Measurements from ENCODE around the gene TUT4.

TUT4 gene

DNA sequence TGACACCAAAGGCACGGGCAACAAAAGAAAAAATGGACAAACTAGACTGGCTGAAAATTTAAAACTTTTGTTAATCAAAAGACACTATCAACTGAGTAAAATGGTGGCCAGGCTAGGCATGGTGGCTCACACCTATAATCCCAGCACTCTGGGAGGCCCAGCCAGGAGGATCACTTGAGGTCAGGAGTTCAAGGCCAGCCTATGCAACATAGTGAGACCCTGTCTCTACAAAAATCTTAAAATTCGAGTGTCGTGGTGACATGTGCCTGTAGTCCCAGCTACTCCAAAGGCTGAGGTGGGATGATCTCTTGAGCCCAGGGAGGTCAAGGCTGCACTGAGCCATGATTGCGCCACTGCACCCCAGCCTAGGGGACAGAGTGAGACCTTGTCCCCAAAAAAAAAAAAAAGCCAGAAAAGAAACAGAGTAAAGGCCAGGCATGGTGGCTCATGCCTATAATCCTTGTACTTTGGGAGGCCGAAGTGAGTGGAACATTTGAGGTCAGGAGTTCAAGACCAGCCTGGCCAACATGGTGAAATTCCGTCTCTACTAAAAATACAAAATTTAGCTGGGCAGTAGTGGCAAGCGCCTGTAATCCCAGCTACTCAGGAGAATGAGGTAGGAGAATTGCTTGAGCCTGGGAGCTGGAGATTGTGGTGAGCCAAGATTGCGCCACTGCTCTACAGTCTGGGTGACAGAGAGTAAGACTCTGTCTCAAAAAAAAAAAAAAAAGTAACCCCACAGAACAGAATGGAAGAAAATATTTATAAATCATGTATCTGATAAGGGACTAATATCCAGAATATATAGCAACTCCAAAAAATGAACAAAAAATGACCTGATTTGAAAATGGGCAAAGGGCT, 8.0 kb downstream of the TUT4 start:
- no peak for TF ChIP-seq TAF1 (IDR thresholded peaks at IDR 0.05; ENCODE audit: borderline replicate concordance, insufficient read depth, low read length)
- TF ChIP-seq, protein P1, sequence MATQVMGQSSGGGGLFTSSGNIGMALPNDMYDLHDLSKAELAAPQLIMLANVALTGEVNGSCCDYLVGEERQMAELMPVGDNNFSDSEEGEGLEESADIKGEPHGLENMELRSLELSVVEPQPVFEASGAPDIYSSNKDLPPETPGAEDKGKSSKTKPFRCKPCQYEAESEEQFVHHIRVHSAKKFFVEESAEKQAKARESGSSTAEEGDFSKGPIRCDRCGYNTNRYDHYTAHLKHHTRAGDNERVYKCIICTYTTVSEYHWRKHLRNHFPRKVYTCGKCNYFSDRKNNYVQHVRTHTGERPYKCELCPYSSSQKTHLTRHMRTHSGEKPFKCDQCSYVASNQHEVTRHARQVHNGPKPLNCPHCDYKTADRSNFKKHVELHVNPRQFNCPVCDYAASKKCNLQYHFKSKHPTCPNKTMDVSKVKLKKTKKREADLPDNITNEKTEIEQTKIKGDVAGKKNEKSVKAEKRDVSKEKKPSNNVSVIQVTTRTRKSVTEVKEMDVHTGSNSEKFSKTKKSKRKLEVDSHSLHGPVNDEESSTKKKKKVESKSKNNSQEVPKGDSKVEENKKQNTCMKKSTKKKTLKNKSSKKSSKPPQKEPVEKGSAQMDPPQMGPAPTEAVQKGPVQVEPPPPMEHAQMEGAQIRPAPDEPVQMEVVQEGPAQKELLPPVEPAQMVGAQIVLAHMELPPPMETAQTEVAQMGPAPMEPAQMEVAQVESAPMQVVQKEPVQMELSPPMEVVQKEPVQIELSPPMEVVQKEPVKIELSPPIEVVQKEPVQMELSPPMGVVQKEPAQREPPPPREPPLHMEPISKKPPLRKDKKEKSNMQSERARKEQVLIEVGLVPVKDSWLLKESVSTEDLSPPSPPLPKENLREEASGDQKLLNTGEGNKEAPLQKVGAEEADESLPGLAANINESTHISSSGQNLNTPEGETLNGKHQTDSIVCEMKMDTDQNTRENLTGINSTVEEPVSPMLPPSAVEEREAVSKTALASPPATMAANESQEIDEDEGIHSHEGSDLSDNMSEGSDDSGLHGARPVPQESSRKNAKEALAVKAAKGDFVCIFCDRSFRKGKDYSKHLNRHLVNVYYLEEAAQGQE (IDR thresholded peaks at IDR 0.05; ENCODE audit: insufficient read depth in 1 of 2, low read depth in 2 of 2, low read length in 2 of 2), result no peak
- no peak for TF ChIP-seq SIN3A (IDR thresholded peaks at IDR 0.05; ENCODE audit: borderline replicate concordance, insufficient read depth, low read length)
- TF ChIP-seq FOXP2 (optimal IDR thresholded peaks at IDR 0.05; ENCODE audit: borderline replicate concordance, extremely low read depth, extremely low read length, insufficient read depth), result no peak
- no peak for TF ChIP-seq POLR2AphosphoS5 (IDR thresholded peaks at IDR 0.05; ENCODE audit: low read depth, low read length)

DNA sequence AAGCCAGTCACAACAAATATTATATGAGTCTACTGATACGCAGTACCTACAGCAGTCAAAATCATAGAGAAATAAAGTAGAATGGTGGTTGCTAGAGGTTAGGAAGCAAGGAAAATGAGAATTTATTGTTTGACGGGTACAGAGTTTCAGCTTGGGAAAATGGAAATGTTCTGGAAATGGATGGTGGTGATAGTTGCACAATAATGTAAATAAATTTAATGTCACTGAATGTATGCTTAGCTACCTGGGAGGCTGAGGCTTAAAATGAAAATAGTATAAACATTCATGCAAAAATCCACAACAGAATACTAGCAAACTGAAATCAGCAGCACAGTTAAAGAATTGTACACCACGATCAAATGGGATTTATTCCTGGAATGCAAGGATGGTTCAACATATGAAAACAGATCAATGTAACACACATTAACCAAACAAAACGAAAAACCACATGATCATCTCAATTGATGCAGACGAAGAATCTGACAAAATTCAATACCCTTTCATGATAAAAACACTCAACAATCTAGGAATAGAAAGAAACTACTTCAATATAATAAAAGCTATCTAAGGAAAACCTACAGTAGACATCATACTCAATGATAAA, 10.7 kb downstream of the TUT4 start:
- TF ChIP-seq FOXP2 (optimal IDR thresholded peaks at IDR 0.05; ENCODE audit: borderline replicate concordance, extremely low read depth, extremely low read length, insufficient read depth), result no peak
- TF ChIP-seq, protein P1 (IDR thresholded peaks at IDR 0.05; ENCODE audit: insufficient read depth in 1 of 2, low read depth in 2 of 2, low read length in 2 of 2), result no peak
- TF ChIP-seq POLR2AphosphoS5 (IDR thresholded peaks at IDR 0.05; ENCODE audit: low read depth, low read length), result no peak

DNA sequence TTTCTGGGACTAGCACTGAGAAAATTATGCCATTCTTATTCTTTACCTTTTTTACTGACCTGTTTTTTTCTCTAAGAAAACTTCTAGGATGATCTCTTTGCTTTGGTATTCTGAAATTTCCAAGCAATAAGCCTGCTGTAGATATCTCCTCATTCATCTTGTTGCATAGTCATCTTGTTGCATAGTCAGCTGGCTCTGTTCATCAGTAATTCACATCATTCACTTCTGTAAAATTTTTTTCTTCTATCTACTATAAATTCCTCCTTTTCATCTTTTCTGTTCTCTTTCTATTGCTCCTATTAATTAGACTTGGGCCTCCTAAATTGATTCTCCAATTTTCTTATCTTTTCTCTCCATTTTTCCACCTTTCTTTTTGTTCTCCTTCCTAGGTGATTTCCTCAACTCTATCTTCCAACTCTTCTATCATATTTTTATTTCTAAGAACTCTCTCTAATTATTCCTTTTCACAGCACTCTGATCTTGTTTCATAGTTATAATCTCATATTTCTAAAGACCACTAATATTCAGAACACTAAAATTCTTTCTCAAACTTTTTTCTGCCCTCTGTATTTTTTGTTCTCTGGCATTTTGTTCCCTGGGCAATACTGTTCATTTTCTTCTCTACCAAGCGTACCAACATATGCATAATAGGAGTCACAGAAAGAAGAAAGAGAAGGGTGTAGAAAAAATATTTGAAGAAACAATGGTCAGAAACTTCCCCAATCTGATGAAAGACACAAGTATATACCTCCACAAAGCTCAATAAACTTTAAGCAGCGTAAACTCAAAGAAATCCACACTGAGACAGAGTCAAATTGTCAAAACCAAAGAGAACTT, 17.7 kb downstream of the TUT4 start:
- TF ChIP-seq, protein P1 (IDR thresholded peaks at IDR 0.05; ENCODE audit: insufficient read depth in 1 of 2, low read depth in 2 of 2, low read length in 2 of 2), result no peak
- TF ChIP-seq POLR2AphosphoS5 (IDR thresholded peaks at IDR 0.05; ENCODE audit: low read depth, low read length), result no peak
- TF ChIP-seq FOXP2 (optimal IDR thresholded peaks at IDR 0.05; ENCODE audit: borderline replicate concordance, extremely low read depth, extremely low read length, insufficient read depth), result no peak
- no peak for TF ChIP-seq TAF1 (IDR thresholded peaks at IDR 0.05; ENCODE audit: borderline replicate concordance, insufficient read depth, low read length)
- no peak for TF ChIP-seq SIN3A (IDR thresholded peaks at IDR 0.05; ENCODE audit: borderline replicate concordance, insufficient read depth, low read length)

DNA sequence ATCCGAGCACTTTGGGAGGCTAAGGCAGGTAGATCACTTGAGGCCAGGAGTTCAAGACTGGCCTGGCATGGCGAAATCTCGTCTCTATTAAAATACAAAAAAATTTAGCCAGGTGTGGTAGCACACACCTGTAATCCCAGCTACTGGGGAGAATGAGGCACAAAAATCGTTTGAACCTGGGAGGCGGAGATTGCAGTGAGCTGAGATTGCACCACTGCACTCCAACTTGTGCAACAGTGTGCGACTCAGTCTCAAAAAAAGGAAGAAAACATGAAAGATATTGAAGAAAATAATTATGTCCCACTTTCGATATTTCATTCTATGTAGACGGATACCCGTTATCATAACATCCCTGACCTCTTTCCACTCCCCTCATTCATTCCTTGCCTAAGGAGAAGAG, 19.2 kb downstream of the TUT4 start:
- no peak for TF ChIP-seq TAF1 (IDR thresholded peaks at IDR 0.05; ENCODE audit: borderline replicate concordance, insufficient read depth, low read length)
- TF ChIP-seq POLR2AphosphoS5 (IDR thresholded peaks at IDR 0.05; ENCODE audit: low read depth, low read length), result no peak
- no peak for TF ChIP-seq SIN3A (IDR thresholded peaks at IDR 0.05; ENCODE audit: borderline replicate concordance, insufficient read depth, low read length)
- no peak for TF ChIP-seq FOXP2 (optimal IDR thresholded peaks at IDR 0.05; ENCODE audit: borderline replicate concordance, extremely low read depth, extremely low read length, insufficient read depth)
- TF ChIP-seq, protein P1 (IDR thresholded peaks at IDR 0.05; ENCODE audit: insufficient read depth in 1 of 2, low read depth in 2 of 2, low read length in 2 of 2), result no peak

Data from PFSK-1 (cell line).